ENCODE measurements around the gene ZNF467.

DNA sequence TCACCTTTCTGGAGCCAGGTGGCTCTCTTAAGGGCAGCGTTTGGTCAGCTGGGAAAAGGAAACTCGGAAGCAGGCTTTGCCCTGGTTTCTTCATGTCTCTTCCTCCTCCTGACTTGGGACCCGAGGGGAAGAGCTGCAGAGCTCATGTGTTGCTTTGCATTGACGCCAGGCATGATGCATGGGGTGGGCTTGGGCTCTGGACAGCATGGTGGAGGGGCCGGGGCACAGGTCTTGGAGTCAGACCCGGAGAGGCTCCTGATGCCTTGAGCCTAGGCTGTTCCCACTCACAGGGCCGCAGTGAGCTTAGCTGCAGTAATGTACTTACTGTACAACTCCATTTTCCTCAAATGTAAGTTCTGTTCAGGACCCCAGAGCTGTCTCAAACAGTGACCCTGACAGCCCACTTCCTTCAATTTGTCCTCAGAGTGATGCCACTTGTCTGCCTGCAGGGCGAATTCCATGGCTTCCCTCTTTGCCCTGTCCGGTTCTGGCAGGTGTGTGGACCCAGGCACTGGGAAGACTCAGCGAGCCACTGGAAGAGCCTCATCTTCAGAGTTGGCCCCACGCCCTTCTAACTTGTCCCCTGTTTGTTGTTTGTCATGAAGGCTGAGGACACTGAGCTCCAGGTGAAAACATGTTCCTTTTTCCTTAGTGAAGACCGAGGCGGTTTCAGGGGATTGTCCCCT, 50.2 kb downstream of the ZNF467 start:
- TF ChIP-seq, protein P1, sequence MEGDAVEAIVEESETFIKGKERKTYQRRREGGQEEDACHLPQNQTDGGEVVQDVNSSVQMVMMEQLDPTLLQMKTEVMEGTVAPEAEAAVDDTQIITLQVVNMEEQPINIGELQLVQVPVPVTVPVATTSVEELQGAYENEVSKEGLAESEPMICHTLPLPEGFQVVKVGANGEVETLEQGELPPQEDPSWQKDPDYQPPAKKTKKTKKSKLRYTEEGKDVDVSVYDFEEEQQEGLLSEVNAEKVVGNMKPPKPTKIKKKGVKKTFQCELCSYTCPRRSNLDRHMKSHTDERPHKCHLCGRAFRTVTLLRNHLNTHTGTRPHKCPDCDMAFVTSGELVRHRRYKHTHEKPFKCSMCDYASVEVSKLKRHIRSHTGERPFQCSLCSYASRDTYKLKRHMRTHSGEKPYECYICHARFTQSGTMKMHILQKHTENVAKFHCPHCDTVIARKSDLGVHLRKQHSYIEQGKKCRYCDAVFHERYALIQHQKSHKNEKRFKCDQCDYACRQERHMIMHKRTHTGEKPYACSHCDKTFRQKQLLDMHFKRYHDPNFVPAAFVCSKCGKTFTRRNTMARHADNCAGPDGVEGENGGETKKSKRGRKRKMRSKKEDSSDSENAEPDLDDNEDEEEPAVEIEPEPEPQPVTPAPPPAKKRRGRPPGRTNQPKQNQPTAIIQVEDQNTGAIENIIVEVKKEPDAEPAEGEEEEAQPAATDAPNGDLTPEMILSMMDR (IDR thresholded peaks at IDR 0.05): no peak
- TF ChIP-seq, protein P2, sequence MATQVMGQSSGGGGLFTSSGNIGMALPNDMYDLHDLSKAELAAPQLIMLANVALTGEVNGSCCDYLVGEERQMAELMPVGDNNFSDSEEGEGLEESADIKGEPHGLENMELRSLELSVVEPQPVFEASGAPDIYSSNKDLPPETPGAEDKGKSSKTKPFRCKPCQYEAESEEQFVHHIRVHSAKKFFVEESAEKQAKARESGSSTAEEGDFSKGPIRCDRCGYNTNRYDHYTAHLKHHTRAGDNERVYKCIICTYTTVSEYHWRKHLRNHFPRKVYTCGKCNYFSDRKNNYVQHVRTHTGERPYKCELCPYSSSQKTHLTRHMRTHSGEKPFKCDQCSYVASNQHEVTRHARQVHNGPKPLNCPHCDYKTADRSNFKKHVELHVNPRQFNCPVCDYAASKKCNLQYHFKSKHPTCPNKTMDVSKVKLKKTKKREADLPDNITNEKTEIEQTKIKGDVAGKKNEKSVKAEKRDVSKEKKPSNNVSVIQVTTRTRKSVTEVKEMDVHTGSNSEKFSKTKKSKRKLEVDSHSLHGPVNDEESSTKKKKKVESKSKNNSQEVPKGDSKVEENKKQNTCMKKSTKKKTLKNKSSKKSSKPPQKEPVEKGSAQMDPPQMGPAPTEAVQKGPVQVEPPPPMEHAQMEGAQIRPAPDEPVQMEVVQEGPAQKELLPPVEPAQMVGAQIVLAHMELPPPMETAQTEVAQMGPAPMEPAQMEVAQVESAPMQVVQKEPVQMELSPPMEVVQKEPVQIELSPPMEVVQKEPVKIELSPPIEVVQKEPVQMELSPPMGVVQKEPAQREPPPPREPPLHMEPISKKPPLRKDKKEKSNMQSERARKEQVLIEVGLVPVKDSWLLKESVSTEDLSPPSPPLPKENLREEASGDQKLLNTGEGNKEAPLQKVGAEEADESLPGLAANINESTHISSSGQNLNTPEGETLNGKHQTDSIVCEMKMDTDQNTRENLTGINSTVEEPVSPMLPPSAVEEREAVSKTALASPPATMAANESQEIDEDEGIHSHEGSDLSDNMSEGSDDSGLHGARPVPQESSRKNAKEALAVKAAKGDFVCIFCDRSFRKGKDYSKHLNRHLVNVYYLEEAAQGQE (IDR thresholded peaks at IDR 0.05; ENCODE audit: insufficient read depth in 1 of 2, low read depth in 2 of 2, low read length in 1 of 2): no peak
- TF ChIP-seq TCF7L2 (IDR thresholded peaks at IDR 0.05; ENCODE audit: low read depth, low read length): no peak
- no peak for TF ChIP-seq POLR2AphosphoS5 (IDR thresholded peaks at IDR 0.05; ENCODE audit: low read depth, low read length)

Measured in Panc1 (cell line).